Neuronal stem cell (in vitro differentiated cells): ENCODE results near the gene DPH1.

Source experiments
- DNase-seq: peaks from one replicate; pipeline ENCODE4 v3.0.0-alpha.2; 2013; ENCODE audit warnings: low spot score
- H2AFZ ChIP-seq: one replicate; pipeline ENCODE4 v1.6.1; 2013; ENCODE audit warnings: mild to moderate bottlenecking, low read length, inconsistent platforms
- H2AK5ac ChIP-seq: 2 replicates; pipeline ENCODE4 v1.6.1; 2013; ENCODE audit warnings: low read depth, mild to moderate bottlenecking, inconsistent platforms, low read length, moderate library complexity, mixed read lengths
- H2BK120ac ChIP-seq: 2 replicates; pipeline ENCODE4 v1.6.1; 2013; ENCODE audit warnings: low read depth, mild to moderate bottlenecking, inconsistent platforms, low read length, moderate library complexity, mixed read lengths
- H2BK12ac ChIP-seq: one replicate; pipeline ENCODE4 v1.6.1; 2013; ENCODE audit warnings: low read length, inconsistent platforms
- H2BK15ac ChIP-seq: 2 replicates; pipeline ENCODE4 v1.6.1; 2013; ENCODE audit warnings: mild to moderate bottlenecking, low read length, inconsistent platforms, mixed read lengths
- H2BK5ac ChIP-seq: one replicate; pipeline ENCODE4 v1.6.1; 2013; ENCODE audit warnings: inconsistent platforms, mild to moderate bottlenecking, low read length, moderate library complexity
- H3K14ac ChIP-seq: one replicate; pipeline ENCODE4 v1.6.1; 2013; ENCODE audit warnings: low read length, inconsistent platforms
- H3K18ac ChIP-seq: 2 replicates; pipeline ENCODE4 v1.6.1; 2013; ENCODE audit warnings: low read length, inconsistent platforms
- H3K23ac ChIP-seq: 2 replicates; pipeline ENCODE4 v1.6.1; 2013; ENCODE audit warnings: low read depth, mild to moderate bottlenecking, mixed read lengths, low read length, inconsistent platforms; ENCODE audit not compliant: poor library complexity
- H3K27ac ChIP-seq: replicated peaks from 3 replicates; pipeline ENCODE4 v1.5.1; 2013; ENCODE audit warnings: low read length, inconsistent platforms
- H3K27me3 ChIP-seq, 3 experiments: 2 replicates each; pipeline ENCODE4 v1.6.1; 2013; ENCODE audit warnings: low read length in 3 of 3, mild to moderate bottlenecking in 2 of 3, inconsistent platforms in 1 of 3, low read depth in 1 of 3, mixed read lengths in 1 of 3, moderate library complexity in 1 of 3; ENCODE audit not compliant: control insufficient read depth in 3 of 3, insufficient read depth in 3 of 3
- H3K36me3 ChIP-seq, 2 donors: replicated peaks in 1 of 2; 2 replicates each; pipeline ENCODE4 v1.6.1; 2013; ENCODE audit warnings: low read length in 2 of 2; ENCODE audit not compliant: control insufficient read depth in 2 of 2, insufficient read depth in 2 of 2
- H3K4ac ChIP-seq: 2 replicates; pipeline ENCODE4 v1.6.1; 2013; ENCODE audit warnings: inconsistent platforms, mild to moderate bottlenecking, low read length, moderate library complexity
- H3K4me1 ChIP-seq, 2 donors: 1 replicate in 1 of 2; 2 replicates in 1 of 2; pipeline ENCODE4 v1.6.1; 2013; ENCODE audit warnings: low read length in 2 of 2, low read depth in 1 of 2; ENCODE audit not compliant: control insufficient read depth in 2 of 2, insufficient read depth in 1 of 2
- H3K4me2 ChIP-seq: one replicate; pipeline ENCODE4 v1.6.1; 2013; ENCODE audit warnings: mild to moderate bottlenecking, low read length, inconsistent platforms; ENCODE audit not compliant: insufficient read depth, poor library complexity, severe bottlenecking
- H3K4me3 ChIP-seq, 2 donors: 2 replicates each; pipeline ENCODE4 v1.5.1; 2013; ENCODE audit warnings: low read length in 2 of 2, mild to moderate bottlenecking in 2 of 2, inconsistent platforms in 1 of 2, moderate library complexity in 1 of 2
- H3K79me1 ChIP-seq: one replicate; pipeline ENCODE4 v1.6.1; 2013; ENCODE audit warnings: low read depth, mild to moderate bottlenecking, inconsistent platforms, low read length, moderate library complexity
- H3K9ac ChIP-seq: one replicate; pipeline ENCODE4 v1.6.1; 2013; ENCODE audit warnings: mild to moderate bottlenecking, low read depth, low read length, inconsistent platforms; ENCODE audit not compliant: poor library complexity
- H3K9me3 ChIP-seq, 2 donors: replicated peaks in 1 of 2; 2 replicates each; pipeline versions ENCODE3 to v1.6.1; 2013; ENCODE audit warnings: low read length in 2 of 2, mild to moderate bottlenecking in 2 of 2, inconsistent platforms in 1 of 2, low read depth in 1 of 2, mixed read lengths in 1 of 2, moderate library complexity in 1 of 2; ENCODE audit not compliant: control insufficient read depth in 2 of 2, insufficient read depth in 1 of 2
- H4K8ac ChIP-seq: one replicate; pipeline ENCODE4 v1.6.1; 2013; ENCODE audit warnings: low read depth, mild to moderate bottlenecking, inconsistent platforms, low read length, moderate library complexity
- H4K91ac ChIP-seq: one replicate; pipeline ENCODE4 v1.6.1; 2013; ENCODE audit warnings: low read length, low read depth, mild to moderate bottlenecking, inconsistent platforms; ENCODE audit not compliant: poor library complexity
- WGBS, 2 donors: extraction: QIAGEN DNeasy Blood & Tissue Kit; methylation state at CpG; one replicate each; pipeline ENCODE4 v1.1.7; 2013; ENCODE audit warnings: missing lambda C conversion rate in 2 of 2, mixed read lengths in 1 of 2; ENCODE audit not compliant: insufficient read length in 2 of 2, insufficient replicate concordance in 1 of 2; ENCODE audit errors: extremely low coverage in 2 of 2; 5-methylcytosine and 5-hydroxymethylcytosine counted together

Gene DPH1

DNA sequence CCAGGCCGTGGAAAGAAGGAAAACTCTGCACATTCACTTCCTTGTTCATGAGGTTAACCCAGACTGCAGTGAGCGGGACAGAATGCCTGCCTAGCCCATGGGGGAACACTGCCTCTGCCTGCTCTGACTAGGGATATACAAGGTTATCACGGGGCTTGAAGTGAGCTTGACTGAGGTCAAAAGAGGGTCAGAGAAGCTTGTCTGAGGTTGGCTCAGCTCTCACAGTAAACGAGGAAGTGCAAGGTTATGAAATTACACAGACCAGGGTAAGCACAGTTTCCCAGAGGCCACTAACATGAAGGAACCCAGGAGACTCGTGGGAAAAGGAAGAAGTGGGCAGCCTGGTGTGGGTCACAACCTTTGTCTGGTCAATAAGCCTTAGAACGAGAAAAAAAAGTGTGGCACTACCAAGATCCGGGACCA is 53.7 kb downstream of the DPH1 start:
- no peak for DNase-seq
- H3K4me1 ChIP-seq: peaks cover 0 to 4% of the 10 kb centered on the region in 2 donors

DNA sequence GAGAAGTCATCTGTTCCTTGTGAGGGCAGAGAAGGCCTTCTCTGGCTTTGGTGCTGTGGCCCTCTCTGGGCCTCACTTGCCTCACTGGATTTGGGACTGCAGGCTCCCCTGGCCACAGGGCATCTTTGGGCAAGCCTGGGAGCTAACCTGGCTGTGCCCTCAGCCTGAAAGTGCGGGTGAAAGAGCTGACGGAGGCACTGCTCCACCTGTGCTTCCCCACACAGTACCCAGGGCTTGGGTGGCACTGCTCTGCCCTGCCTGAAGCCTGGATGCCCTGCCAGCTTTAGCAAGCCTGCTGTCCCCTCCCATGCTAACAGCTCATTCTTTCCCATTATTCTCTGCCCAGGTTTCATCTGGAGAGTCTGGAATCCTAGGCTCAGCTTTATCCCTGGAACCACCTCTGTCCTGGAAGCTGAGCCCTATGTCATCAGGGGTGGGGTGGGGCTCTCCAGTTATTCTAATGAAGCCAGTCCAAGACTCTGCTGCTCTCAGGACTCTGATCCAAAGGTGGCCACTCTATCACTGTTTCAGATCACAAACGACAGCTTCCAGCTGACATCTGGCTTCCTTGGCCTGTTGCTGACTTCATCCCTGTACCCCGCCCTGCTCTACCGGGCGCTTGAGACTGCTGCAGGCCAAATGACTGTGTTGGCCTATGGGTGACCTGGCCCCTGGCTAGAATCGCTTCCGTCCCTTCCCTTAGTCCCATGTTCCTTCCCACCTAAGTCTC is 54.2 kb downstream of the DPH1 start:
- no peak overlapping the region for H3K4me3 ChIP-seq
- peaks cover 18 to 59% of the 10 kb centered on the region in 2 donors for H3K36me3 ChIP-seq
- no CpG with 5 or more reads among the region's 8 CpGs for WGBS, 2 donors

More for the DNA sequence above, 53.7 kb downstream of the DPH1 start:
- H3K27me3 ChIP-seq: peaks cover 0 to 2% (median 0%) of the 10 kb centered on the region in 3 experiments
- H3K36me3 ChIP-seq: peaks cover 20 to 63% of the 10 kb centered on the region in 2 donors
- WGBS, 2 donors: no CpG with 5 or more reads among the region's 7 CpGs
- H3K4ac ChIP-seq: no peak overlapping the region
- H3K9ac ChIP-seq: no peak overlapping the region
- H3K18ac ChIP-seq: no peak overlapping the region
- H2BK120ac ChIP-seq: no peak overlapping the region
- H2AFZ ChIP-seq: no peak overlapping the region
- H3K14ac ChIP-seq: no peak overlapping the region
- peaks cover 3% of the 10 kb centered on the region for H3K79me1 ChIP-seq
- H4K91ac ChIP-seq: no peak overlapping the region
- no peak overlapping the region for H3K4me3 ChIP-seq
- H3K9me3 ChIP-seq: no peaks in the 10 kb centered on the region
- no peak overlapping the region for H2BK12ac ChIP-seq
- H2BK5ac ChIP-seq: no peak overlapping the region
- no peak overlapping the region for H2BK15ac ChIP-seq
- H3K4me2 ChIP-seq: no peak overlapping the region
- H3K23ac ChIP-seq: peak overlapping the region; percentile 7
- no peak overlapping the region for H4K8ac ChIP-seq
- H3K27ac ChIP-seq: no peak overlapping the region
- no peak overlapping the region for H2AK5ac ChIP-seq

DNA sequence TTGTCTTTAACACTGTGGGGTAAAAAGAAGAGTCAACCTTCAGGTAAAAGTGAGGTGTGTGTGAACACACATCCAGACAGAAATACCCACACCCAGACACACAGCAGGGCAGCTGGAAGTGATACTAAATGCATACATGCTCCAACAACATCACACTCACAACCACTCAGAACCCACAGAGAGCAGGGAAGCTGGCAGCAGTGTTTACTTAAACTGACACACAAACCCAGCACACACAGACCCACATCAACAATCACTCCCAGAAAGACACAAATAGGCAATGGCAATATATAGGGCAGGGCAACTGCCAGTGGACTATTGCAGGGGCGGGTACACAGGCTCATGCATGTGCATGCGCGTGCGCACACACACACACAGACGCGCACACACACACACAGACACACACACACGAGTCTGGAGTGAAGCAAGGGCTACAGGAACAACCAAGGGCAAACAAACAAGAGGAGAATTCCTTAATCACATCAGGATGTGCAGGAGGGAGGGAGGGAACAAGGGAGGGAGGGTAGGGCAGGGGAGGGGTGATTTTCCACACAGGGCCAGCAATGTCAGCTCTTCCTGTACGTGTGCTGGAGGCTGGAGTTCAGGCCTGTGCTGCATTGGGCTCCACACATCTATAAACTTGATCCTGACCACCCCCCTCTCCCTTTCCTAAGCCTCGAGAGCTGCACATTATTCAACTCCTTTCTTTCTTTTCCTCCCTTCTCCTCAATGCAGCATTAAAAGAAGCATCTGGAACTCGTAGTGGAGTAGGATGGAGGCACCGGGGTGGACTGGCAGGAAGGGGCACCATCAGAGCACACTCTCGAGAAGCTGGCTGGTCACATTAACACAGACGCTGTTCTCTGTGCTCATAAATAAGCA is 55.1 kb downstream of the DPH1 start:
- Histone ChIP-seq H2AFZ (no peak overlapping the region), H2AK5ac (no peak overlapping the region), H3K9me3 (no peaks in the 10 kb centered on the region), H3K14ac (no peak overlapping the region), H2BK120ac (no peak overlapping the region), H2BK5ac (no peak overlapping the region), H3K4ac (no peak overlapping the region), H3K27me3 (peaks cover 0 to 2% (median 0%) of the 10 kb centered on the region in 3 experiments), H2BK12ac (no peak overlapping the region), H2BK15ac (no peak overlapping the region), H4K8ac (no peak overlapping the region), H3K18ac (no peak overlapping the region), H3K23ac (no peak overlapping the region), H4K91ac (no peak overlapping the region), H3K27ac (no peak overlapping the region), H3K36me3 (peaks cover 18 to 54% of the 10 kb centered on the region in 2 donors), H3K4me1 (peaks cover 0 to 4% of the 10 kb centered on the region in 2 donors), H3K9ac (peak overlapping the region; percentile 40), H3K4me3 (no peak overlapping the region), H3K79me1 (peaks cover 3% of the 10 kb centered on the region), H3K4me2 (no peak overlapping the region)
- WGBS, 2 donors: no CpG with 5 or more reads among the region's 13 CpGs
- DNase-seq: no peak

More for the DNA sequence above, 54.2 kb downstream of the DPH1 start:
- Histone ChIP-seq H3K23ac (peak overlapping the region; percentile 21), H4K8ac (no peak overlapping the region), H3K9me3 (no peaks in the 10 kb centered on the region), H4K91ac (peak overlapping the region; percentile 25), H2BK5ac (no peak overlapping the region), H2BK120ac (no peak overlapping the region), H3K79me1 (peaks cover 3% of the 10 kb centered on the region), H3K14ac (peak overlapping the region; percentile 67), H3K18ac (no peak overlapping the region), H3K9ac (no peak overlapping the region), H3K4me1 (peaks cover 0 to 4% of the 10 kb centered on the region in 2 donors), H3K27ac (no peak overlapping the region), H3K4ac (no peak overlapping the region), H2AFZ (no peak overlapping the region), H3K4me2 (no peak overlapping the region), H2BK15ac (no peak overlapping the region), H2BK12ac (no peak overlapping the region), H3K27me3 (peaks cover 0 to 2% (median 0%) of the 10 kb centered on the region in 3 experiments), H2AK5ac (no peak overlapping the region)
- no peak for DNase-seq

DNA sequence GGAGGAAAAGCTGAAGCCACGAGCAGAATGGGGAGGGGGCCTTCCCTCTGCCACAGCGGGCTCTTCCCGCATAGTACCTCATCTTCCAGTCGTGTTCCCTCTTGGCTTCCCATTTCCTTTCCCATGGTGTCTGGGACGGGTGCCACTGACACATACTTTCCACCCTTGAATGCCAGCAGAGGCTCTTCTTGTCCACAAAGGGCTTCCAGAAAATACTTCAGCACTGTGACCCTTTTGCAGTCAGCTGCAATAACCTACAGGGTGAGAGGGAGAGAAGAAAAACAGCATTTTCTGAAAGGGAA is 55.6 kb downstream of the DPH1 start:
- DNase-seq: no peak
- Histone ChIP-seq H2BK5ac (no peak overlapping the region), H3K36me3 (peaks cover 18 to 50% of the 10 kb centered on the region in 2 donors), H2AFZ (no peak overlapping the region), H3K27me3 (peaks cover 0 to 2% (median 0%) of the 10 kb centered on the region in 3 experiments), H2BK12ac (no peak overlapping the region), H3K27ac (no peak overlapping the region), H3K4me1 (peaks cover 0 to 4% of the 10 kb centered on the region in 2 donors), H3K79me1 (peaks cover 3% of the 10 kb centered on the region), H3K4me3 (no peak overlapping the region), H2BK120ac (no peak overlapping the region), H3K14ac (no peak overlapping the region), H3K4ac (no peak overlapping the region), H2BK15ac (no peak overlapping the region), H3K4me2 (no peak overlapping the region), H3K9ac (peak overlapping the region; percentile 40), H4K91ac (no peak overlapping the region), H3K9me3 (no peaks in the 10 kb centered on the region), H3K23ac (no peak overlapping the region), H2AK5ac (no peak overlapping the region), H3K18ac (no peak overlapping the region), H4K8ac (no peak overlapping the region)
- WGBS, 2 donors: no CpG with 5 or more reads among the region's 5 CpGs
